Mesothelial cell of epicardium (in vitro differentiated cells): Measurements from ENCODE around the gene LRRC75A. TPM values are rescaled to one million over a fixed set of nuclear protein-coding genes. Genes with fewer than 3 reads are reported as not detected.

ENCODE experiments used
- DNase-seq, 2 experiments: peaks; one replicate each; pipeline ENCODE4 v3.0.0; 2021; ENCODE audit warnings: low spot score in 2 of 2; ENCODE audit not compliant: unreplicated experiment in 2 of 2
- H3K27ac Mint-ChIP-seq: 2 replicates; pipeline ENCODE4 v1.8.0; 2021; ENCODE audit warnings: mixed read lengths
- H3K27me3 Mint-ChIP-seq: 2 replicates; pipeline ENCODE4 v1.8.0; 2021; ENCODE audit warnings: low read depth, mixed read lengths
- H3K36me3 Mint-ChIP-seq: 2 replicates; pipeline ENCODE4 v1.8.0; 2021; ENCODE audit warnings: mixed read lengths
- H3K4me1 Mint-ChIP-seq: 2 replicates; pipeline ENCODE4 v1.8.0; 2021; ENCODE audit warnings: mixed read lengths
- H3K4me3 Mint-ChIP-seq: 2 replicates; pipeline ENCODE4 v1.8.0; 2021; ENCODE audit warnings: mild to moderate bottlenecking, moderate library complexity, mixed read lengths
- H3K9me3 Mint-ChIP-seq: 2 replicates; pipeline ENCODE4 v1.8.0; 2021; ENCODE audit warnings: mixed read lengths
- CTCF ChIP-seq: fragments of 200-600 bp; sonication (generic); IDR thresholded peaks from one replicate; pipeline ENCODE4 v1.5.0; 2021; ENCODE audit warnings: antibody characterized with exemption; ENCODE audit not compliant: unreplicated experiment
- total RNA-seq: library from RNA; stranded (reverse); gene quantifications from 3 replicates; pipeline ENCODE4 v1.2.1, GENCODE V29; 2021

Gene LRRC75A
- total RNA-seq, 1 donor from 2014 or later, result 4.0 TPM

GRCh38 chr17:16521070-16521727 lies 29.2 kb upstream of the LRRC75A start:
- H3K36me3 Mint-ChIP-seq, result no peaks in the 10 kb centered on the region
- no peak overlapping the region for H3K27ac Mint-ChIP-seq
- H3K4me1 Mint-ChIP-seq, result peaks cover 11% of the 10 kb centered on the region
- no peak overlapping the region for H3K4me3 Mint-ChIP-seq
- H3K9me3 Mint-ChIP-seq, result no peaks in the 10 kb centered on the region
- H3K27me3 Mint-ChIP-seq, result peaks cover 21% of the 10 kb centered on the region
- TF ChIP-seq CTCF, result peak; percentile 81
- DNase-seq, result peak; percentile 31 to 72

GRCh38 chr17:16519021-16519420 lies 27.0 kb upstream of the LRRC75A start:
- H3K36me3 Mint-ChIP-seq, result no peaks in the 10 kb centered on the region
- no peaks in the 10 kb centered on the region for H3K9me3 Mint-ChIP-seq
- no peak for TF ChIP-seq CTCF
- H3K27me3 Mint-ChIP-seq, result peaks cover 24% of the 10 kb centered on the region
- H3K4me3 Mint-ChIP-seq, result no peak overlapping the region
- peaks cover 11% of the 10 kb centered on the region for H3K4me1 Mint-ChIP-seq
- DNase-seq, result no peak
- H3K27ac Mint-ChIP-seq, result no peak overlapping the region

GRCh38 chr17:16517477-16517876 lies 25.5 kb upstream of the LRRC75A start:
- Mint-ChIP-seq H3K27me3 (peaks cover 24% of the 10 kb centered on the region), H3K27ac (no peak overlapping the region), H3K4me3 (no peak overlapping the region), H3K9me3 (no peaks in the 10 kb centered on the region), H3K36me3 (no peaks in the 10 kb centered on the region), H3K4me1 (peaks cover 11% of the 10 kb centered on the region)
- no peak for TF ChIP-seq CTCF
- no peak for DNase-seq

GRCh38 chr17:16516594-16517051 lies 24.6 kb upstream of the LRRC75A start:
- DNase-seq, result peak in 1 of 2 experiments; percentile 47
- no peaks in the 10 kb centered on the region for H3K36me3 Mint-ChIP-seq
- H3K27ac Mint-ChIP-seq, result peak overlapping the region; percentile 10
- H3K4me1 Mint-ChIP-seq, result peaks cover 11% of the 10 kb centered on the region
- H3K27me3 Mint-ChIP-seq, result peaks cover 24% of the 10 kb centered on the region
- H3K9me3 Mint-ChIP-seq, result no peaks in the 10 kb centered on the region
- no peak for TF ChIP-seq CTCF
- peak overlapping the region; percentile 38 for H3K4me3 Mint-ChIP-seq

GRCh38 chr17:16515933-16516332 lies 23.9 kb upstream of the LRRC75A start:
- Mint-ChIP-seq H3K9me3 (no peaks in the 10 kb centered on the region), H3K27me3 (peaks cover 24% of the 10 kb centered on the region), H3K4me1 (peaks cover 10% of the 10 kb centered on the region), H3K4me3 (no peak overlapping the region), H3K27ac (no peak overlapping the region), H3K36me3 (no peaks in the 10 kb centered on the region)
- DNase-seq, result no peak
- no peak for TF ChIP-seq CTCF

GRCh38 chr17:16513873-16514272 lies 21.9 kb upstream of the LRRC75A start:
- H3K27ac Mint-ChIP-seq, result no peak overlapping the region
- no peaks in the 10 kb centered on the region for H3K9me3 Mint-ChIP-seq
- H3K27me3 Mint-ChIP-seq, result peaks cover 24% of the 10 kb centered on the region
- no peak for TF ChIP-seq CTCF
- DNase-seq, result no peak
- no peak overlapping the region for H3K4me3 Mint-ChIP-seq
- H3K36me3 Mint-ChIP-seq, result no peaks in the 10 kb centered on the region
- H3K4me1 Mint-ChIP-seq, result peaks cover 10% of the 10 kb centered on the region
